ENCODE results near the gene BCAM.
A peak's percentile ranks its signal among the peaks of the same experiment; 100 is the strongest.

Gene BCAM

DNA sequence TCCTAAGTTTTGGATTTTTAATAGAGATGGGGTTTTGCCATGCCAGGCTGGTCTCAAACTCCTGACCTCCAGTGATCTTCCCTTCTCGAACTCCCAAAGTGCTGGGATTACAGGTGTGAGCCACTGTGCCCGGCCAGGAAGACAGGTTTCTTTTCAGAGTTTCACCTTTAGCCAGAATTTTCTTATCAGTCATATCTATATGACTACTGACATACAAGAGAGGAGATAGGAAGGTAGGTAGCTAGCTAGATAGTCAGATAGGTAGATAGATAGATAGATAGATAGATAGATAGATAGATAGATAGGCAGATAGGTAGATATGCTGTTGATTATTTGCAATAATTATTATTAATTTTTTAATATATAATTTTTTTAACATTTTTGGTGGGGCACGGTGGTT, 23.6 kb upstream of the BCAM start:
- Histone ChIP-seq H2BK15ac (ENCODE audit: low read depth, poor library complexity, severe bottlenecking) (no peak overlapping the region), H3K4ac (ENCODE audit: low read depth in 1 of 2, low read length in 2 of 2) (no peak overlapping the region), H3K18ac (ENCODE audit: low read depth in 1 of 2, low read length in 2 of 2) (no peak overlapping the region), H2AFZ (ENCODE audit: low read depth, low read length) (no peak overlapping the region), H3K27ac (ENCODE audit: low read length, poor library complexity, severe bottlenecking) (no peak overlapping the region), H3K4me3 (ENCODE audit: insufficient read depth in 1 of 2, low read depth in 1 of 2, low read length in 2 of 2) (no peak overlapping the region), H2BK5ac (ENCODE audit: low read depth, low read length, poor library complexity, severe bottlenecking) (no peak overlapping the region), H2AK5ac (ENCODE audit: low read length, severe bottlenecking) (no peak overlapping the region), H3K14ac (ENCODE audit: low read length in 2 of 2) (no peak overlapping the region), H3K9me3 (ENCODE audit: control insufficient read depth, low read length) (no peaks in the 10 kb centered on the region), H3K23ac (ENCODE audit: low read length in 2 of 2) (no peak overlapping the region), H3K79me1 (replicated peaks; ENCODE audit: low read length, poor library complexity, severe bottlenecking) (no peaks in the 10 kb centered on the region), H2BK120ac (ENCODE audit: low read depth, low read length) (no peak overlapping the region), H3K4me2 (ENCODE audit: low read length, poor library complexity, severe bottlenecking) (no peak overlapping the region), H4K91ac (ENCODE audit: low read length) (no peak overlapping the region), H3K27me3 (ENCODE audit: control insufficient read depth in 1 of 2, insufficient read depth in 1 of 2, low read length in 2 of 2) (peaks cover 0 to 12% of the 10 kb centered on the region in 2 experiments), H2BK12ac (ENCODE audit: low read length in 2 of 2) (no peak overlapping the region), H3K4me1 (ENCODE audit: control insufficient read depth, insufficient read depth, low read depth, low read length) (peaks cover 3% of the 10 kb centered on the region), H3K36me3 (ENCODE audit: control insufficient read depth in 1 of 2, insufficient read depth in 2 of 2, low read depth in 1 of 2, low read length in 2 of 2) (no peaks in the 10 kb centered on the region), H4K8ac (ENCODE audit: low read length) (no peak overlapping the region), H3K9ac (ENCODE audit: low read length) (no peak overlapping the region)
- 89% methylated on average over 2 of the region's 3 CpGs for WGBS
- no peak for DNase-seq

DNA sequence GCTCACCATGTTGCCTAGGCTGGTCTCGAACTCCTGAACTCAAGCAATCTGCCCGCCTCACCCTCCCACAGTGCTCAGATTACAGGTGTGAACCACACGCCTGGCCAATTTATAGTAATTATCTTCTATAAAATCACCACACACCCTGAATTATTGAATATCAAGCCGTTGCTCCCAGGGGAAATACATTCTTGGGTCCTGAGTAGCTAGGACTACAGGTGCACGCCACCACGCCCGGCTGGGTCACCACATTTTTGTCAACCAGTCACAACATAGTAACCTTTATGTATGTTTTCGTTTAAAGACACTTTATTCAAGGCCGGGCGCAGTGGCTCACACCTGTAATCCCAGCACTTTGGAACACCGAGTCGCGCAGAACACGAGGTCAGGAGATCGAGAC, 22.9 kb upstream of the BCAM start:
- Histone ChIP-seq H4K8ac (ENCODE audit: low read length) (no peak overlapping the region), H4K91ac (ENCODE audit: low read length) (no peak overlapping the region), H3K27ac (ENCODE audit: low read length, poor library complexity, severe bottlenecking) (no peak overlapping the region), H3K27me3 (ENCODE audit: control insufficient read depth in 1 of 2, insufficient read depth in 1 of 2, low read length in 2 of 2) (peaks cover 0 to 12% of the 10 kb centered on the region in 2 experiments), H3K4me3 (ENCODE audit: insufficient read depth in 1 of 2, low read depth in 1 of 2, low read length in 2 of 2) (no peak overlapping the region), H3K4me2 (ENCODE audit: low read length, poor library complexity, severe bottlenecking) (no peak overlapping the region), H3K79me1 (replicated peaks; ENCODE audit: low read length, poor library complexity, severe bottlenecking) (no peaks in the 10 kb centered on the region), H3K9ac (ENCODE audit: low read length) (no peak overlapping the region), H3K14ac (ENCODE audit: low read length in 2 of 2) (no peak overlapping the region), H3K9me3 (ENCODE audit: control insufficient read depth, low read length) (no peaks in the 10 kb centered on the region), H3K4ac (ENCODE audit: low read depth in 1 of 2, low read length in 2 of 2) (no peak overlapping the region), H2BK5ac (ENCODE audit: low read depth, low read length, poor library complexity, severe bottlenecking) (no peak overlapping the region), H2AK5ac (ENCODE audit: low read length, severe bottlenecking) (no peak overlapping the region), H3K23ac (ENCODE audit: low read length in 2 of 2) (no peak overlapping the region), H3K18ac (ENCODE audit: low read depth in 1 of 2, low read length in 2 of 2) (no peak overlapping the region), H2BK12ac (ENCODE audit: low read length in 2 of 2) (no peak overlapping the region), H2AFZ (ENCODE audit: low read depth, low read length) (no peak overlapping the region), H3K4me1 (ENCODE audit: control insufficient read depth, insufficient read depth, low read depth, low read length) (peaks cover 3% of the 10 kb centered on the region), H2BK120ac (ENCODE audit: low read depth, low read length) (no peak overlapping the region), H3K36me3 (ENCODE audit: control insufficient read depth in 1 of 2, insufficient read depth in 2 of 2, low read depth in 1 of 2, low read length in 2 of 2) (no peaks in the 10 kb centered on the region), H2BK15ac (ENCODE audit: low read depth, poor library complexity, severe bottlenecking) (no peak overlapping the region)
- WGBS, result 90% methylated on average over 15 of the region's 15 CpGs
- DNase-seq, result no peak

GRCh38 chr19:44788971-44789370, 19.9 kb upstream of the BCAM start:
- DNase-seq, result no peak
- Histone ChIP-seq H4K91ac (ENCODE audit: low read length) (no peak overlapping the region), H2BK12ac (ENCODE audit: low read length in 2 of 2) (no peak overlapping the region), H3K14ac (ENCODE audit: low read length in 2 of 2) (no peak overlapping the region), H3K4me2 (ENCODE audit: low read length, poor library complexity, severe bottlenecking) (no peak overlapping the region), H2AFZ (ENCODE audit: low read depth, low read length) (no peak overlapping the region), H3K9me3 (ENCODE audit: control insufficient read depth, low read length) (no peaks in the 10 kb centered on the region), H2BK15ac (ENCODE audit: low read depth, poor library complexity, severe bottlenecking) (no peak overlapping the region), H3K4ac (ENCODE audit: low read depth in 1 of 2, low read length in 2 of 2) (no peak overlapping the region), H3K23ac (ENCODE audit: low read length in 2 of 2) (no peak overlapping the region), H3K18ac (ENCODE audit: low read depth in 1 of 2, low read length in 2 of 2) (no peak overlapping the region), H3K27me3 (ENCODE audit: control insufficient read depth in 1 of 2, insufficient read depth in 1 of 2, low read length in 2 of 2) (peaks cover 0 to 7% of the 10 kb centered on the region in 2 experiments), H4K8ac (ENCODE audit: low read length) (no peak overlapping the region), H3K27ac (ENCODE audit: low read length, poor library complexity, severe bottlenecking) (no peak overlapping the region), H2AK5ac (ENCODE audit: low read length, severe bottlenecking) (no peak overlapping the region), H3K4me1 (ENCODE audit: control insufficient read depth, insufficient read depth, low read depth, low read length) (peaks cover 10% of the 10 kb centered on the region), H3K79me1 (replicated peaks; ENCODE audit: low read length, poor library complexity, severe bottlenecking) (no peaks in the 10 kb centered on the region), H3K4me3 (ENCODE audit: insufficient read depth in 1 of 2, low read depth in 1 of 2, low read length in 2 of 2) (no peak overlapping the region), H3K9ac (ENCODE audit: low read length) (no peak overlapping the region), H2BK5ac (ENCODE audit: low read depth, low read length, poor library complexity, severe bottlenecking) (no peak overlapping the region), H2BK120ac (ENCODE audit: low read depth, low read length) (peak overlapping the region; percentile 6), H3K36me3 (ENCODE audit: control insufficient read depth in 1 of 2, insufficient read depth in 2 of 2, low read depth in 1 of 2, low read length in 2 of 2) (no peaks in the 10 kb centered on the region)
- 94% methylated on average over 6 of the region's 6 CpGs for WGBS

GRCh38 chr19:44789943-44790483, 18.9 kb upstream of the BCAM start:
- Histone ChIP-seq H4K91ac (ENCODE audit: low read length) (no peak overlapping the region), H2BK12ac (ENCODE audit: low read length in 2 of 2) (no peak overlapping the region), H3K4ac (ENCODE audit: low read depth in 1 of 2, low read length in 2 of 2) (no peak overlapping the region), H3K27ac (ENCODE audit: low read length, poor library complexity, severe bottlenecking) (no peak overlapping the region), H3K23ac (ENCODE audit: low read length in 2 of 2) (no peak overlapping the region), H2BK15ac (ENCODE audit: low read depth, poor library complexity, severe bottlenecking) (no peak overlapping the region), H2BK120ac (ENCODE audit: low read depth, low read length) (no peak overlapping the region), H2AK5ac (ENCODE audit: low read length, severe bottlenecking) (no peak overlapping the region), H3K14ac (ENCODE audit: low read length in 2 of 2) (no peak overlapping the region), H3K4me1 (ENCODE audit: control insufficient read depth, insufficient read depth, low read depth, low read length) (peaks cover 9% of the 10 kb centered on the region), H3K4me2 (ENCODE audit: low read length, poor library complexity, severe bottlenecking) (no peak overlapping the region), H4K8ac (ENCODE audit: low read length) (no peak overlapping the region), H3K79me1 (replicated peaks; ENCODE audit: low read length, poor library complexity, severe bottlenecking) (no peaks in the 10 kb centered on the region), H3K36me3 (ENCODE audit: control insufficient read depth in 1 of 2, insufficient read depth in 2 of 2, low read depth in 1 of 2, low read length in 2 of 2) (no peaks in the 10 kb centered on the region), H3K18ac (ENCODE audit: low read depth in 1 of 2, low read length in 2 of 2) (no peak overlapping the region), H2BK5ac (ENCODE audit: low read depth, low read length, poor library complexity, severe bottlenecking) (no peak overlapping the region), H3K4me3 (ENCODE audit: insufficient read depth in 1 of 2, low read depth in 1 of 2, low read length in 2 of 2) (no peak overlapping the region), H3K27me3 (ENCODE audit: control insufficient read depth in 1 of 2, insufficient read depth in 1 of 2, low read length in 2 of 2) (peaks cover 0 to 4% of the 10 kb centered on the region in 2 experiments), H3K9me3 (ENCODE audit: control insufficient read depth, low read length) (no peaks in the 10 kb centered on the region), H2AFZ (ENCODE audit: low read depth, low read length) (no peak overlapping the region), H3K9ac (ENCODE audit: low read length) (no peak overlapping the region)
- DNase-seq, result no peak
- 86% methylated on average over 11 of the region's 13 CpGs for WGBS
